ENCODE results near the gene CCDC88B.
A peak's percentile ranks its signal among the peaks of the same experiment; 100 is the strongest.

The CCDC88B gene
- total RNA-seq: 342 to 447 (median 390) reads per million in 4 experiments

DNA sequence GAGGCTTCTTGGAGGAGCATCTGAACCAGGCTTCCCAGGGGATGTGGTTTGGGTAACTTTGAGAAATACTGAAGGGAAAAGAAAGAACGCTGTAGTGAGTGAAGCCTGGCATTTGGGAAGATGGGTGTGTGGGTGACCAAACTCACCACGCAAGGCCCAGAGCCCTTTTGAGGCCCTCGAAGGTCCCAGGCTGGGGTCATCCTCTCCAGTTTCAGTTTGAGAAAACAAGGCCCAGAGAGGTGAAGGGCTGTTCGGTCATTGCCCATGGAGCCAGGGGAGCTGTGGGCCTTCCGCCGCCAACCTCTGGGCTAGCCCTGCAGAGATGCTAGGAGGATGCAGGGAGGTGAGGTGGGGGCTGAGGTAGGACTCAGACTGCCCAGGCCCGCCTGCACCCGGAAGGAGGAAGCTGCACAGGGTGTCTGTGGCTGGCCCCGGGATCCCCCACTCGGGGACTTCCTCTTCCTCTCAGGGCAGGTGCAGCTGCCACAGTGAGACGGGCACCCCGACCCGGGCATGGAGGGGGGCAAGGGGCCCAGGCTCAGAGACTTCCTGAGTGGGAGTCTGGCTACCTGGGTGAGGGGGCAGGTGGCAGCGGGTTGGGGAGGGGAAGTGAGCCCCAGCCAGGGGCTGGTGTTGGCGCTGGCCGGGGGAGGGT is at the start of gene CCDC88B:
Gene CCDC88B (plus strand): TSS at position 451 of the 655 bp plus-strand sequence. CDS start 63 bp downstream, at position 514.
- peak; percentile 72 for DNase-seq

DNA sequence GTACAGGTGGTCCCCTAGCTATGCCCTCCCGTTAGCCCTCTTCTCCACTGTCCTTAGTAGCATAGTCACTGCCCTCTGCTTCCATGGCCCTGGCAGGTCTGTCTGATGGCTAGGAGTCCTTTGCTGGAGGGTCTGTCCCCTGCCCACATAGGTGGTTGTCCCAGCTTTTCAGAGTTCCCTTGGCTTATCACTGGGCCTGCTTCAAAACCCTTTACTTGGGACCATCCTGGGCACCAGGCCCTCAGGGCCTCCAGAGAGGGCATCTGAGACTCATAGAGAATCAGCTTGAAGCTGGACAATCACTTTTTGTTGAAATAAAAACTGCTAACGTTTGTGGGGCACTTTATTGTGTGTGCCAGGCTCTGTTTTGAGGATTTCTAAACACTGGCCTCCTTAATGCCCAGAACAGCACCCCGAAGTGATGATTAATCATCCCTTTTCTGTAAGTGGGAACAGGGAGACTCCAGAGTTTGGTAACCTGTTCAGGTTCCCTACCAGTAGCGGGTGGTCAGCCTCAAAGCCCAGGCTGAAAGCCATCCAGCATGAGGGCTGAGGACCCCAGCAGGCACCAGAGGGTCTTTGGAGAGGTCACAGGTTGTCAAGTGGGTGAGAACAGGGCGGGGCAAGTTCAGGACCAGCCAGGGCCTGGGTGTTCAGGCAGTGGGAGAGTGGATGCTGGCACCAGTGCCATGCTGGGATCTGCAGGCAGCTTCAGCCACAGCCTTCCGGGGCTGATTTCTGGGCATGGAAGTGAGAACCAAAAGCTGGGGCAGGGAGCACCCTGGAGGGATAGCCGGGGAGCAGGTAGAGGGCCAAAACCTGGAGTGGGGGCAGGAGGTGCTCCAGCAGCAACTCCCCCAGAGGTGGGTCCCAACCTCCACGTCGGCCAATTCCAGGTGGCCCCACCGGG is 49.4 kb upstream of the CCDC88B start:
- no peak for DNase-seq

GRCh38 chr11:64291262-64291751 is 48.7 kb upstream of the CCDC88B start, which contains the start of gene KCNK4:
Gene KCNK4, plus strand, starts transcription at chr11:64291302. Its CDS starts 1,717 bp downstream, at chr11:64293019.
- no peak for DNase-seq

- DNase-seq: no peak
Measured at GRCh38 chr11:64291752-64292459, 48.1 kb upstream of the CCDC88B start.

- no peak for DNase-seq
Measured at GRCh38 chr11:64292460-64293254, 47.3 kb upstream of the CCDC88B start.

DNA sequence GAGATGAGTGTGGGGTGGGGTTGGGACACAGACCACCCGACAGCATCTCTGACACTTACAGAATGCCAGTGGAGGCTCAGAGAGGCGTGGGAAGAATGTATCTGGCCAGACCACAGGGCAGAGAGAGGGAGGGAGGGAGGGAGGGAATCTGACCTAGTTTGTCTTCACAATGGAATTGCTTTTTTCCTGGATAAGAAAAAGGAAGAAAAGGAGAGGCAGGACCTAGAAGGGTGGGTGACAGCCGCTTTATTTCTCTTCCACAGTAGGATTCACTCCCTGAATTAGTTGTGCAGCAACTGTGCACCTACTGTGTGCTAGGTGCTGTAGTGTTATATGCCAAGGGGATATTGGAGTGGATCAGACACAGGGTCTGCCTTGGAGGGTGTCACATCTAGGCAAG is 45.2 kb upstream of the CCDC88B start:
- DNase-seq: no peak

GRCh38 chr11:64295760-64296159 is 44.2 kb upstream of the CCDC88B start:
- DNase-seq: no peak

- DNase-seq: no peak
Measured at GRCh38 chr11:64296236-64296635, 43.8 kb upstream of the CCDC88B start.

DNA sequence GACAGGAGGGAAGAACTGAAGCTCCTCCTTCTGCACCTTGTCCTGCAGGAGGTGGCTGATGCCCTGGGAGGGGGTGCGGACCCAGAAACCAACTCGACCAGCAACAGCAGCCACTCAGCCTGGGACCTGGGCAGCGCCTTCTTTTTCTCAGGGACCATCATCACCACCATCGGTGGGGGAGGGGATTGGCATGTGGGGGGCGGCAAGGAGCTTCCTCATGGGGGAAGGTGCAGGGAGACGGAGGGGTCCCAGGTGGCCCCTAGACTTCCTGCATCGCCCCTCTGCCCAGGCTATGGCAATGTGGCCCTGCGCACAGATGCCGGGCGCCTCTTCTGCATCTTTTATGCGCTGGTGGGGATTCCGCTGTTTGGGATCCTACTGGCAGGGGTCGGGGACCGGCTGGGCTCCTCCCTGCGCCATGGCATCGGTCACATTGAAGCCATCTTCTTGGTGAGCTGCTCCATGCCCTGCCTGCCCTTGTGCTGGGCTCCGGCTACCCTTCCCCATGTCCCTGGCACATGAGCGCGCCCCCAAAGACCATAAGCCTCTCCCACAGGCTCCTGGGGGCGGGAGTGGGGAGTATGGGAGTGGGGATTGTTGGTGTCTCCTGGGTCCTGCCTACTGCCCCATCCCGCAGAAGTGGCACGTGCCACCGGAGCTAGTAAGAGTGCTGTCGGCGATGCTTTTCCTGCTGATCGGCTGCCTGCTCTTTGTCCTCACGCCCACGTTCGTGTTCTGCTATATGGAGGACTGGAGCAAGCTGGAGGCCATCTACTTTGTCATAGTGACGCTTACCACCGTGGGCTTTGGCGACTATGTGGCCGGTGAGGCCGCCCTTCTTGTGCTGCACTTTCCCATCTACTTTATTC is 42.9 kb upstream of the CCDC88B start:
- no peak for DNase-seq

DNA sequence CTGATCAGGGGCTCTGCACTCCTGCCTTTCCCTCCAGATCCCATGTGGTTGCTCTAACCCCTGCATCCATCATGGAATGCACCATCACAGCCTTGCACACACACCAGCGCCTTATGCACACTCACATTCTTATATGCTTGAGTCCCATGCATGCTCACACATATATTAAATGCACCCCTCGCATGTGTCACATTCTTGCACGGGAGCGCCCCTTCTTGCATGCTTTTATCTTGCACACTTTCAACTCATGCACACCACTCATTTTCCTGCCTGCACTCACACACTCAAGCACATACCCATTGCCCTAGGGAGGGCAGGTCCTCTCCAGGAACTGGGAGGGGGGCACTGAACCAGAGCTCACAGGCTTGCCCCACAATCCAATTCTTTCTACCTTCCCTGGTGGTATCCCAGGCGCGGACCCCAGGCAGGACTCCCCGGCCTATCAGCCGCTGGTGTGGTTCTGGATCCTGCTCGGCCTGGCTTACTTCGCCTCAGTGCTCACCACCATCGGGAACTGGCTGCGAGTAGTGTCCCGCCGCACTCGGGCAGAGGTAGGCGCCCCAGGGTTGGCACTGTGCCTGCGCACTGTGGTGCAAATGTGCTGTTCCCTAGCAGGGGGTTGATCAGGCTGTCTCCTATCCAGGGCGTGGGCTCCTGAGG is 42.2 kb upstream of the CCDC88B start:
- DNase-seq: no peak

DNA sequence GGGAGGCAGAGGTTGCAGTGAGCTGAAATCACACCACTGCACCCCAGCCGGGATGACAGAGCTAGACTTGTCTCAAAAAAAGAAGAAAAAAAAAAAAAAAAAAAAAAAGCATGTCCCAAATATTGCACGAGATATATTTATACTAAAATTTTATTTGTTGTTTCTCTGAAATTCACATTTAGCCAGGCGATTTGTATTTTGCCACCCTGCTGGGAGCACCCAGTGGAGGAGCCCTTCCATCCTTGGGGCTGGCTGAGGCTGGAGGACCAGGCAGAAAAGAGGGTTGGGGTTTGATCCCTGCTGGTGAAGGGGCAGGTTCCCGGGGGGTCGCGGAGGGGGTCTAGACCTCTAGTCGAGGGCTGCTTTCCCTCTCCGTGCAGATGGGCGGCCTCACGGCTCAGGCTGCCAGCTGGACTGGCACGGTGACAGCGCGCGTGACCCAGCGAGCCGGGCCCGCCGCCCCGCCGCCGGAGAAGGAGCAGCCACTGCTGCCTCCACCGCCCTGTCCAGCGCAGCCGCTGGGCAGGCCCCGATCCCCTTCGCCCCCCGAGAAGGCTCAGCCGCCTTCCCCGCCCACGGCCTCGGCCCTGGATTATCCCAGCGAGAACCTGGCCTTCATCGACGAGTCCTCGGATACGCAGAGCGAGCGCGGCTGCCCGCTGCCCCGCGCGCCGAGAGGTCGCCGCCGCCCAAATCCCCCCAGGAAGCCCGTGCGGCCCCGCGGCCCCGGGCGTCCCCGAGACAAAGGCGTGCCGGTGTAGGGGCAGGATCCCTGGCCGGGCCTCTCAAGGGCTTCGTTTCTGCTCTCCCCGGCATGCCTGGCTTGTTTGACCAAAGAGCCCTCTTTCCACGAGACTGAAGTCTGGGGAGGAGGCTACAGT is 40.8 kb upstream of the CCDC88B start:
- no peak for DNase-seq

DNA sequence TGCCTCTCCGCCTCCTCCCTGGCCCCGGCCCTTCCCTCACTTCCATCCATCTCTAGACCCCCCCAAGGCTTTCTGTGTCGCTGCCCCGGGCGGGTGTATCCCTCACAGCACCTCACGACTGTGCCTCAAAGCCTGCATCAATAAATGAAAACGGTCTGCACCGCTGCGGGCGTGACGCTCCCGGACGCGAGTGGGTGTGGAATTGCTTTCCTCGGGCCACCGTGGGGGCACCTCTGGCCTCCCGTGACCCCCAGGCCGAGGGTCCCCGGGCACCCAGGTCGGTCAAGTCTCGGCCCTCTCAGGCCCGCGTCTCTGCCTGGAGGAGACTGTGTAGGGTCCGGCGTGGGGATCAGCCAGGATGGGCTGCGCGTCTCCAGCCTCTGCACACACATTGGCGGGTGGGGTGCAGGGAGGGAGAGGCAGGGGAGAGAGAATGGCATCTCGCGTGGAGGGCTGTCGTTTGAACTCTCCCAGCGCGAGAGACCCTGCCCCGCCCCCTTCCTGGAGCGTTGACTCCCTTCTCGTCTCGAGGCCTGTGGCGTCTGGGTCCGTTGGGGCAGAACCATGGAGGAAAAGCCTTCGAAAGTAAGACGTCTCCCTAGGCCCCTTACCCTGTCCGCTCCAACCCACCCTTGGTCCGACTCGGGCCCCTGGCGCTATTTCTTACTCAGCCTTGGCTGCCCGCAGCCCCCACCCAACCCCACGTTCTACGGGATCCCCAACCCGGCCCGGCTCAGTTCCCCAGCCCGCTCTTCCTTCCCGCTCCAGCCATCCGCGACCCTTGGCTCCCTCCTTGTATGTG is 40.0 kb upstream of the CCDC88B start, which contains the start of gene CATSPERZ:
Gene CATSPERZ (plus strand): TSS at position 512 of the 802 bp plus-strand sequence. CDS start 53 bp downstream, at position 565.
- peak; percentile 26 for DNase-seq

DNA sequence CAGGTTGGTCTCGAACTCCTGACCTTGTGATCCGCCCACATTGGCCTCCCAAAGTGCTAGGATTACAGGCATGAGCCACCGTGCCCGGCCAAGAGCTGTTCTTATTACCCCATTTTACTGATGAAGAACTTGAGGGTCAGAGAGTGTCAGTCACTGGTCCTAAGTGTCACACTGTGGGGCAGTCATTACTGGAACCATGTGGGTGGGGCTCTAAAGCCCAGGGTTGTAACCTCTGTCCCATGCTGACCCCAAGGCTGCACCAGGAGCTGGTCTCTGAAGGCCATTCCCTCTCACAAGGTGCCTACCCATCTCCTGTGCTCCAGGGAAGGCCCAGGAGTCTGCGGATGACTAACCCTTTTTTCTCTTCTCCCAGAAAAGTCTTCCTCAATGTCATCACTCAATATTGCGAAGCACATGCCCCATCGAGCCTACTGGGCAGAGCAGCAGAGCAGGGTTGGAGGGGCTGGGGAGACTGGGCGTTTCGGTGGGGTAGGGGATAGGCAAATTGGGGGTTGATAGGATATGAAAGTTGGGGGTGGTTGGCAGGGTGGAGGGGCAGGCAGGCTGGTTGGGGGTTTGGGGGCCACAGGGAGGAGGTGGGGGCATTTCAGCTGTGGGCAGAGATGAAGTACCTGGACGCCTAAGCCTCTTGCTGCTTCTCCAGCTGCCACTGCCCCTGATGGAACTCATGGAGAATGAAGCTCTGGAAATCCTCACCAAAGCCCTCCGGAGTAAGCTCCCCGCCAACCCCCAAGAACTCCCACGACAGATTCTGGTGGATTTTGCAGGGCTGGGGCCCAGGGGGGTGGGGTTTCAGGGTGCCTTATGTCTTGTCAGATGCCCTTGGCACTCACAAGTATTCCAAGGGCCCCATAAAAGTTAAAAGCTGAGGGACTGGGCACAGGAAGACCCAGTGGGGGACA is 36.6 kb upstream of the CCDC88B start:
- DNase-seq: no peak

DNA sequence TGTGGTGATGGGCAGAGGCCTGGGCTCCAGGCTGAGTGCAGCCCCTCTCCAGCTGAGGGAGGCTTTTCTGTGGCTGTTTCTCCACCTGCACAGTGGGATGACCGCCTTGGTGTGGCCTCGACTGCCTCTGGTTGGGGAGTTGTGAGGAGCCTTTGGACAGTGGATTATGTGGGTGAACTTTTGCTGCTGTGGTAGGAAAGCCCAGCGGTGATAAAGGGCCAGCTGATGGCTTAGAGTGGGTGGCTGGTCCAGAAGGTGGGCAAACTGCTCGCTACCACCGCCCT is 36.0 kb upstream of the CCDC88B start:
- DNase-seq: no peak

- DNase-seq: peak; percentile 86
Measured at GRCh38 chr11:64304316-64305072, 35.5 kb upstream of the CCDC88B start.

DNA sequence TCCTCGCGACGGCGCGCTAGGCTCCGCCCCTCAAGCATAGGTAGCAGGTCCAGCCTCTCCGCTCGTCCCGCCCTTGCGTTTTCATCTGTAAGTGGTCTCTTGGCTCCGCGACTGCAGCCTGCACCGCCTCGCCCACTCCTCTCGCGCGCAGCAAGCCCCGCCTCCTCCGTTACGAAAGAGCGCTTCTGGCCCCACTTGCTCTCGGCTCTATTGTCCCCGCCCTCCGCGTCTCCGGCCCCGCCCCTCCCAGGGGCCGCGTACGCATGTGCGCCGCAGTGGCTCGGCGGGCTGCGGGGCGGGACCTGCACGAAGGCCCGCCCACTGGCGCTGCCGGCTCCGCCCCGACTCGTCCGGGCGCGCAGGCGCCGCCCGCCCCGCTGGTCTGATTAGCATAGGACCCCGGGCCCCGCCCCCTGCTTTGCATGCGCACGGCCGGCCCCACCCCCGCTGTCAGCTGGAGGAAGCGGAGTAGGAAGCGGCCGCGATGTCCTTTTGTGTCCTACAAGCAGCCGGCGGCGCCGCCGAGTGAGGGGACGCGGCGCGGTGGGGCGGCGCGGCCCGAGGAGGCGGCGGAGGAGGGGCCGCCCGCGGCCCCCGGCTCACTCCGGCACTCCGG is 34.8 kb upstream of the CCDC88B start, which contains the start of gene ESRRA:
Gene ESRRA (plus strand): TSS at position 450 of the 616 bp plus-strand sequence. CDS start 1,656 bp downstream, outside the sequence.
- DNase-seq: peak; percentile 99
